GM12878 (cell line): Measurements from ENCODE around the gene CEP76. TPM values are rescaled to one million over a fixed set of nuclear protein-coding genes. Genes with fewer than 3 reads are reported as not detected.

Experiments used
- ATAC-seq: fragments of 200-7000 bp; cut with Tn5 transposase; 3 replicates; pipeline ENCODE4 v1.9.1; 2020; ENCODE audit warnings: mild to moderate bottlenecking, moderate library complexity
- BruUV-seq: library from RNA; stranded (reverse); fragments of 400-500 nt; replicated peaks from 2 replicates; lab custom pipeline; 2021; lab: Mats Ljungman, UMichigan
- CTCF ChIA-PET: fragments of 300-600 bp; sonication (Branson Sonifier 250); formaldehyde crosslinking; extraction: SDS; loops from one replicate; lab custom pipeline; 2021; ENCODE audit warnings: inconsistent platforms; lab: Yijun Ruan, JAX
- POLR2A ChIA-PET: fragments of 350-600 bp; formaldehyde crosslinking; extraction: SDS; loops from one replicate; lab custom pipeline; 2021; ENCODE audit warnings: inconsistent platforms; lab: Charles Lee
- RAD21 ChIA-PET: fragments of 300-600 bp; sonication (Branson Sonifier 250); formaldehyde crosslinking; loops from one replicate; lab custom pipeline; 2023; ENCODE audit warnings: antibody characterized with exemption; ENCODE audit not compliant: unreplicated experiment; lab: Charles Lee
- SMC1A ChIA-PET: fragments of 300-600 bp; sonication (Branson Sonifier 250); formaldehyde crosslinking; loops from one replicate; lab custom pipeline; 2023; ENCODE audit not compliant: unreplicated experiment, uncharacterized antibody; lab: Charles Lee
- DNase-seq: peaks from one replicate; pipeline ENCODE4 v3.0.0-alpha.2; 2011; ENCODE audit warnings: low read depth, low spot score
- FAIRE-seq: peaks from 3 replicates; lab custom pipeline; 2011; peaks lifted over from hg19 to GRCh38; lab: Jason Lieb, UNC
- H2AFZ ChIP-seq: 2 replicates; pipeline ENCODE4 v1.6.0; 2011; ENCODE audit warnings: low read depth, low read length, control low read depth; ENCODE audit not compliant: control insufficient read depth
- H3K27ac ChIP-seq: 2 replicates; pipeline ENCODE4 v1.5.1; 2011; ENCODE audit warnings: control low read depth; ENCODE audit not compliant: control insufficient read depth, insufficient read depth
- H3K27me3 ChIP-seq, 2 experiments: replicated peaks in 1 of 2; 2 replicates each; pipeline versions ENCODE4 v1.6.0 to v1.6.1; 2011; ENCODE audit warnings: low read length in 1 of 2; ENCODE audit not compliant: control insufficient read depth in 2 of 2, insufficient read depth in 2 of 2
- H3K36me3 ChIP-seq, 2 experiments: 2 replicates each; pipeline ENCODE4 v1.5.1; 2011; ENCODE audit warnings: low read length in 1 of 2; ENCODE audit not compliant: control insufficient read depth in 2 of 2, insufficient read depth in 2 of 2
- H3K4me1 ChIP-seq: 2 replicates; pipeline ENCODE4 v1.6.1; 2011; ENCODE audit warnings: mild to moderate bottlenecking, low read length, moderate library complexity, mixed read lengths; ENCODE audit not compliant: control insufficient read depth, insufficient read depth
- H3K4me2 ChIP-seq: 2 replicates; pipeline ENCODE4 v1.6.0; 2011; ENCODE audit warnings: control low read depth; ENCODE audit not compliant: control insufficient read depth, insufficient read depth
- H3K4me3 ChIP-seq: fragments of 200-600 bp; sonication (generic); 2 replicates; pipeline ENCODE4 v1.5.1; 2016
- H3K79me2 ChIP-seq: 2 replicates; pipeline ENCODE4 v1.6.0; 2011; ENCODE audit warnings: low read length; ENCODE audit not compliant: control insufficient read depth, insufficient read depth
- H3K9ac ChIP-seq: 2 replicates; pipeline ENCODE4 v1.8.0; 2011; ENCODE audit warnings: low read length, control low read depth, mixed read lengths; ENCODE audit not compliant: control insufficient read depth, insufficient read depth
- H3K9me3 ChIP-seq: replicated peaks from 3 replicates; pipeline ENCODE4 v1.5.1; 2011; ENCODE audit warnings: mild to moderate bottlenecking, low read length; ENCODE audit not compliant: control insufficient read depth, insufficient read depth
- H4K20me1 ChIP-seq: 2 replicates; pipeline ENCODE4 v1.6.0; 2011; ENCODE audit not compliant: control insufficient read depth, insufficient read depth
- BHLHE40 ChIP-seq, 2 experiments: fragments of 450-650 bp in 1 of 2; IDR thresholded peaks; 2 replicates each; pipeline ENCODE4 v1.6.1; 2011 to 2017; ENCODE audit warnings: low read depth in 2 of 2, borderline replicate concordance in 1 of 2, improper control_type of control experiment in 1 of 2, low read length in 1 of 2, mild to moderate bottlenecking in 1 of 2
- CHD1 ChIP-seq: IDR thresholded peaks from 2 replicates; pipeline ENCODE4 v1.6.1; 2012; ENCODE audit warnings: low read depth, low read length, improper control_type of control experiment
- EGR1 ChIP-seq, 2 experiments: IDR thresholded peaks; 1 replicate in 1 of 2; 2 replicates in 1 of 2; pipeline ENCODE4 v1.6.1; 2011 to 2012; ENCODE audit warnings: low read depth in 2 of 2, low read length in 2 of 2, borderline replicate concordance in 1 of 2, mild to moderate bottlenecking in 1 of 2, moderate library complexity in 1 of 2
- NBN ChIP-seq: fragments of 450-650 bp; IDR thresholded peaks from 2 replicates; pipeline ENCODE4 v1.6.1; 2016
- PKNOX1 ChIP-seq: fragments of 450-650 bp; IDR thresholded peaks from 2 replicates; pipeline ENCODE4 v1.6.1; 2016; ENCODE audit warnings: mild to moderate bottlenecking
- ZBTB40 ChIP-seq: fragments of 450-650 bp; IDR thresholded peaks from 2 replicates; pipeline ENCODE4 v1.6.1; 2016; ENCODE audit warnings: mild to moderate bottlenecking, moderate library complexity, borderline replicate concordance
- ZNF217 ChIP-seq: fragments of 450-650 bp; IDR thresholded peaks from 2 replicates; pipeline ENCODE4 v1.6.1; 2017; ENCODE audit warnings: antibody characterized with exemption, mild to moderate bottlenecking
- WGBS: methylation state at CpG from one replicate; pipeline ENCODE4 v1.1.6; 2016; ENCODE audit warnings: low lambda C conversion rate; ENCODE audit not compliant: insufficient replicate concordance, insufficient coverage; ENCODE audit errors: missing lambda C conversion rate; 5-methylcytosine and 5-hydroxymethylcytosine counted together
- in situ Hi-C: fragments of 300-500 bp; cut with MboI; formaldehyde crosslinking; loops from 9 replicates; pipeline ENCODE4 v1.14.3; 2018; ENCODE audit warnings: mixed read lengths
- intact Hi-C: fragments of 100-400 bp; cut with micrococcal nuclease; formaldehyde crosslinking; loops from one replicate; pipeline ENCODE4 v1.14.2; 2022; ENCODE audit not compliant: unreplicated experiment
- polyA plus RNA-seq, 11 experiments: library from polyadenylated mRNA; depleted of rRNA in 4 of 11; unstranded in 6 of 11; stranded (reverse) in 5 of 11; fragments of >200 nt; fragmentation: Nextera tagmentation in 4 of 11; fragmentation: Illumina TruSeq in 1 of 11; extraction: Ambion mirVana in 4 of 11; extraction: Trizol in 1 of 11; gene quantifications; 1 replicate in 1 of 11; 2 replicates in 10 of 11; pipeline versions ENCODE4 v1.2.1 to v1.2.3, GENCODE V29; 2011 to 2016; ENCODE audit warnings: inconsistent platforms in 2 of 11, missing spikeins in 2 of 11, low read depth in 1 of 11
- total RNA-seq, 4 experiments: library from RNA; depleted of rRNA in 3 of 4; stranded (reverse); fragments of >200 nt in 3 of 4; fragmentation: Illumina TruSeq in 1 of 4; extraction: Trizol in 1 of 4; gene quantifications; 2 replicates each; pipeline versions ENCODE4 v1.2.1 to v1.2.3, GENCODE V29; 2013 to 2021

Gene CEP76
- total and polyA plus RNA-seq, 10 of the 15 experiments (the other 5 are each of a cell fraction or from before 2014, with no cell fraction given), result 3.9 to 14.9 (median 13.2) TPM

- no TSS peak for BruUV-seq
- TF ChIP-seq PKNOX1 (no peak), CHD1 (no peak), ZNF217 (no peak), ZBTB40 (no peak), BHLHE40 (IDR thresholded peaks at IDR 0.05; ENCODE audit: borderline replicate concordance in 1 of 2, low read depth in 2 of 2, low read length in 1 of 2) (no peak), NBN (no peak), EGR1 (IDR thresholded peaks at IDR 0.05; ENCODE audit: borderline replicate concordance in 1 of 2, low read depth in 2 of 2, low read length in 2 of 2) (no peak)
- in situ Hi-C loops (no loop called here), intact Hi-C loops (loop anchor here (2.0 kb wide), 1 partner anchor 150 kb away; no protein-coding TSS in a partner anchor)
- no peak for FAIRE-seq
- SMC1A ChIA-PET, result interaction anchor here (0.6 to 5.5 kb wide), 15 partner anchors 13 to 414 kb away, joined by 3 to 46 read pairs (median 5); no protein-coding TSS in a partner anchor
- RAD21 ChIA-PET, result interaction anchor here (0.6 to 5.0 kb wide), 11 partner anchors 58 to 414 kb away, joined by 3 to 17 read pairs (median 4); no protein-coding TSS in a partner anchor
- Histone ChIP-seq H2AFZ (no peak overlapping the region), H3K79me2 (no peaks in the 10 kb centered on the region), H3K36me3 (no peaks in the 10 kb centered on the region), H4K20me1 (no peaks in the 10 kb centered on the region), H3K9me3 (no peaks in the 10 kb centered on the region), H3K4me3 (no peak overlapping the region), H3K27me3 (no peaks in the 10 kb centered on the region), H3K4me1 (peaks cover 6% of the 10 kb centered on the region), H3K27ac (no peak overlapping the region), H3K9ac (no peak overlapping the region), H3K4me2 (no peak overlapping the region)
- no peak for ATAC-seq
- no peak for DNase-seq
- POLR2A ChIA-PET, result interaction anchor here (0.9 kb wide), 1 partner anchor 138 kb away, joined by 3 read pairs; no protein-coding TSS in a partner anchor
- 57% methylated on average over 7 of the region's 7 CpGs for WGBS
- CTCF ChIA-PET, result interaction anchor here (0.8 to 7.3 kb wide), 16 partner anchors 15 to 414 kb away, joined by 3 to 80 read pairs (median 4); no protein-coding TSS in a partner anchor
Measured at GRCh38 chr18:12745095-12745795, 42.7 kb upstream of the CEP76 start.
